SKM-1 (cell line): ENCODE data around the gene LPAR6.

ENCODE experiments used
- DNase-seq: peaks from one replicate; lab custom pipeline; 2025; ENCODE audit not compliant: unreplicated experiment; lab: John Stamatoyannopoulos, UW

Gene LPAR6

DNA sequence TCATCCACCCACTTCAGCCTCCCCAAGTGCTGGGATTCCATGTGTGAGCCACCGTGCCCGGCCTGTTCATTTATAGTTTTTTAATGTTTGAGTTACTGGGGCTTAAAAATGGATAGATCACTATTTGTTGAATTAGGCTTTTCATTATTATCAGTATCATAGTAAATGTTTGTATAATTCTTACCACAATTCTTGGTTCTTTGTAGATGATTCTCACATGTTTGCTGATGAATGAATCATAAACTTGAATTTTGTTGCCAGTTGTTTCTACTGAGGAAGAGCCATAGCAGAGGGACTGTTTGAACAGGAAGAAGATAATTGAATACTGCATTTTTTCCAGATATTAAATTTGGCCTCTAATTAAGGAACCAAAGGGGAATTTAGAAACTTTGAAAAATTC, 2.6 kb upstream of the LPAR6 start:
- DNase-seq = no peak

DNA sequence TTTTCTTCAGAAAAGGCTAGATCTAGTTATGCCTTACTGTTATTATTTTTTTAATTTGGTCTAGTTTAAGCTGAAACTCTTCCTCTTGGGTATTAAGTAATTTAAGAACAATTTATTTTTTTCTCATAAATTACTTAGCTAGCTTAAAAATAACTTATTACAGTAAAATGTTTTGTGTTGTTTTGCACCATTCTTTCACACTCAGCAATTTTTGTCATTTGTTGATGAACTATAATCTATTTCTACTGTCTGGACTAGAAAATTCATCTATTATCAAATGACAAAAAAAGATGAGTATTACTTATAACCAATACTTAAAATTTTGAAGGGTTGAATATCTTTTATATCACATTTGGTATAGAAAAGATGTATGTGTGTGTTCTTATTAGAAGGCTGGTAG, 1.6 kb upstream of the LPAR6 start:
- DNase-seq = no peak

DNA sequence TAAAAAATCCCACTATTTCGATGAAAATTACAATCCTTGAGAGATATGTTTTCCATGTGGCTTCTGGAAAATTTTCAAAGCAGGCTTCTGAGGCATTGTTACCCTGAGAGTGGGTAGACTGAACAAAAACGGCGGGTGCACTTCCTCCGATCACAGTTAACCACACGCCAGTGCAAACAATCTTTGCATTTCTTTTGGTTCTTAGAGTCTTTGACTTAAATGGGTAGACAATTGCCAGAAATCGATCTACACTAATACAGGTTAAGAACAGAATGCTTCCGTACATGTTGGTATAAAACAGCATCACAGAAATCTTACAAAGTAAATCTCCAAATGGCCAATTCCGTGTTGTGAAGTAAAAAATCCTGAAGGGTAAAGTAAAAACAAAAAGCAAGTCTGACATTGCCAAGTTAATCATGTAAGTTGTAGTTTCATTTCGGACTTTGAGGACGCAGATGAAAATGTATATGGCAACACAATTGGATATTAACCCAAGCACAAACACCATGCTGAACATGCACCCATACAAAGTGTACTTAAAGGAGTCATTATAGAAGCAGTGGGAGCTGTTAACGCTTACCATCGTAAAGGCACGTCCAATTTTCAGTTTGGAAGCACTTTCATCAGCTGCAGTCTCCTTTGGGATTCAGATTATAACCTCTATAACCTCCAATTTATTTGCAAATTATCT, 927 bp downstream of the LPAR6 start:
- no peak for DNase-seq

DNA sequence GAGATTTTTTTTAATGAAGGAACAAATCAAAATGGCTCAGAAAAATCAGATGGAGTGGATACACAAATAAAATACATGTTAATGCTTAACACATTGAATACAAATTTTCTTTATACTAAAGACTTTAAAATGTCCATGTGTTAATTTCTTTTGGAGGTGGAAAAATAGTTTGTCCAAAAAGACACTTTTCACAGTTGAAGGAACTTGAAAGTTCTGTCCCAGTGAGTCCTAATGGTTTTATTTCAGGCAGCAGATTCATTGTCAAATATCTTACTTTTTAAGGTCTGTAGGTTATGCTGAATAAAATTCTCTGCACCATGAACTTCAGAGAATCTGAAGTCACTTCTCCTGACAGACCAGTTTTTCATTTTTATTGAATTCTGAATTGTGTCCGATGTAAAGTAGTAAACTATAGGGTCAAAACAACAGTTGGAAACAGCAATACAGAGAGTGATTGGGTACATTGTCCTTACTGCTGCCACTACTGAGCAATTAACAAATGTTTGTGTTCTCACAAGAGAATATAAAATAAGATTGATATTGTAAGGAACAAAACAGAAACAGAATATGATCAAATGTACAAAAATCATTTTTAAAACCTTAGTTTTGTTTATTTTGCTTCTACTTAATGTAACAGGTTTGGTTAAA, 1.6 kb downstream of the LPAR6 start:
- DNase-seq = no peak

DNA sequence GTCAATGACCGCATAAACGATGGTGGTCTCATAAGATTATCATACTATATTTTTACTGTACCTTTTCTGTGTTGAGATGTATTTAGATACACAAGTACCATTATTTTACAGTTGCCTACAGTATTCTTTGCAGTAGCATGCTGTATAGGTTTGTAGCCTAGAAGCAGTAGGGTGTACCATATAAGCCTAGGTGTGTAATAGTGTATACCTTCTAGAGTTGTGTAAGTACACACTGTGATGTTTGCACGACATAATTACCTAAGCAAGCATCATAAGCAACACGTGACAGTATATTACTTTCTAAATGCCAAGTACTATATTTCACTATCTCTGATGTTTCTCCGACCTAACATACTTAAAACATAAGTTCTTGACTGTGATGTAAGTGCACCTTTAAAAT, 2.7 kb downstream of the LPAR6 start:
- DNase-seq = no peak

DNA sequence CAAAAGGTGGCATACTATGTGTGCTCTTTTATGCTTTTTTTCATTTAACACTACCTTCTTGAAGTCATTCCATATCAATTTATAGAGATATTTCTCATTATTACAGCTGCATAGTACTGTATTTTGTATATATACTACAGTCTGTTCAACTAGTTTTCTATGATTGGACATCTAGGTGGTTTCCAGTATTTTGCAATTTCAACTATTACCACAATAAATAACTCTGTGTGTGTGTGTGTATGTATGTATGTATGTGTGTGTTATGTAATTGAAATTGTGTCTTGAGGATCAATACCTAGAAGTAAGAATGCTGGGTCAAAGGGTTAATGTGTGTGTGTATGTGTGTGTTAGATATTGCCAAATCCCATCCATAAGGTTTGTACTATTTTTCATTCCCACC, 7.0 kb downstream of the LPAR6 start:
- no peak for DNase-seq

DNA sequence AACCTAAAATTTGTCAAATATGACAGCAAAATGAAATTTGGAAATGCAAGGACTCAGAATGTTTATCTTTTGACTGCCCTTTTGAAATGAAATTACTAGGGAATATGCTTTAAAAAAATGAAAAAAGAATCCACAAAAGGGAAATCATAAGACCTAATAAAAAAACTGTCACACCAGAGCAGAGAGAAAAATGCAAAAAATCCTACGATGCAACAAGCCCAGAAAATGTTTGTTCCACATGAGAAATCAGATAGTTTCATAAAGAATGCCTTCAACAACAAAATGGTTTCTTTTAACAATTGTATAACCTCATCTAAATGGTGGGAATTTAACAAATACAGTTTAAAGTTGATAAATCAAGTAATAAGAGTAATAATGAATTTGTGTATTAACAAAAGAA, 8.0 kb downstream of the LPAR6 start:
- no peak for DNase-seq

DNA sequence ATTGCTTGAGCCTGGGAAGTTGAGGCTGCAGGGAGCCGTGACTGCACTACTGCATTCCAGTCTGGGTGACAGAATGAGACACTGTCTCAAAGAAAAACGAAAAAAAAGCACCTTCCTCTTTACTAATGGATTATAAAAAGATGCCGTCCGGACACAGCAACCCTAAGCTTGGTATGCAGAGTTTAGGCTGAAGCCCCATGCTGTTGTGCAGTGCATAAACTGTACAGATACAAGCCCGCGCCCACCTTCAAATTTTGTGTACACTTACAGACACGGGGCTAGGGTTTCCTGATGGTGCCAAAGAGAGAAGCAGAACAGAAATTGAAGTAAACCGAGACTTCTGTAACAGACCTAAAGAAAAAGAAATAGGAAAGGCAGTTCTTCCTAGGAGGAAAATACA, 9.0 kb downstream of the LPAR6 start:
- no peak for DNase-seq

DNA sequence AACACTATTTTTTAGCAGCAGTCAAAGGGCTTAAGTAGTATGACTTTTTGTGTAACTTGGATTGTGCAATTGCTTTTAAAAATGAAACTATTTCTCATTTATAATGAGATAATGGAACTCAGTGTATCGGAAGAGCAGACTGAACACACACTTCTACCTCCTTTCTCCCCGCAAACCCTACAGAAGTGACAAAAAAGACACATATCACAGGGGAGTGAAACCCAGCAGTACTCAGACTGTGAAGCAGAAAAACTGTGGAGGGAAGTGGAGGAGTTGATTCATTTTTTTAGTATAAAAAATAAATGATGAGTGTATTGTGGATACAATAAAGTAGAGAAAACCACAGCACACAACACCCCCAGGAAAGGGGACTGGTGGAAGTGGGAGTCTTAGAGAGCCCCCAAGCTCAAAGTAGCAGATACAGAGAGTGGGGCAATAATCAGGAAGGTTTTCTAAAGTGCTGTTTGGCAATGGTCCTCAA, 9.7 kb downstream of the LPAR6 start:
- DNase-seq = no peak

DNA sequence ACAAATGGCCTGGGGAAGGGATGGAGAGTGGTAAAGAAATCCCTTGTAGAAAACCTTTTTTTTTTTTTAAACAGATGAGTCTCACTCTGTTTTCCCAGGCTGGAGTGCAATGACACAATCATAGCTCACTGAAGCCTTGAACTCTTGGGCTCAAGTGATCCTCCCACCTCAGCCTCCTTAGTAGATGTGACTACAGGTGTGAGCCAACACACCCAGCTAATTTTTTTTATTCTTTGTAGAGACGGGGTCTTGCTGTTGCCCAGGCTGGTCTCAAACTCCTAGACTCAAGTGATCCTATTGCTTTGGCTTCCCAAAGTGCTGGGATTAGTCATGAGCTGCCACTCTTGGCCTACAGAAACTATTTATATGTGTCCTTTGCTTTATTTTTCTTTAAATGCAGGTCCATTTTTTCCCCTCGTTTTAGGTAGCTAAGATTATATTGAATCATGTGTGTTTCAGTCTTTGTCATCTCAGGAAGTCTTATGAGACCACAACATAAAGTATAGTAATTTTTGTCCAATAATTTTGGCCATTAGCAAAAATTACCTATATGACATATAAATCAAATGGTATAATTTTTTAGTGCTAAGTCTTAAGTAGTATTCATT, 10.5 kb downstream of the LPAR6 start:
- no peak for DNase-seq

DNA sequence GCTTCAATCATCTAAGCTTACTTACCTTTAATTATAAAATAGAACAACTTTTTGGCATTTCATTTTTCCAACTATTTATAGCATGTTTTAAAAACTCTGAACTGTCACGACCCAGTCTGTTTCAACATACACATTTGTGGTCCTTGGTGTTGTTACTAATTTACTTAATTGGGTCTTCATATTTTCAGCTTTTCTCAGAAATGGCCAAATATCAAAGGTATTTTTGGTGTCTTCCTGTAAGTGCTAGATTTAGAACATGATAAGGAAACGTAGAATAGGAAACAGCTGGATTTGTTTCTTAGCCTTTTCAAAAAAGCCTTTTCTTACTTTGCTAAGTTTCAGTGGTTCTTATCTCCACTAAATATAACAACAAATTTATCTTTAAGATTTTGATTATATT, 11.4 kb downstream of the LPAR6 start:
- DNase-seq = no peak

DNA sequence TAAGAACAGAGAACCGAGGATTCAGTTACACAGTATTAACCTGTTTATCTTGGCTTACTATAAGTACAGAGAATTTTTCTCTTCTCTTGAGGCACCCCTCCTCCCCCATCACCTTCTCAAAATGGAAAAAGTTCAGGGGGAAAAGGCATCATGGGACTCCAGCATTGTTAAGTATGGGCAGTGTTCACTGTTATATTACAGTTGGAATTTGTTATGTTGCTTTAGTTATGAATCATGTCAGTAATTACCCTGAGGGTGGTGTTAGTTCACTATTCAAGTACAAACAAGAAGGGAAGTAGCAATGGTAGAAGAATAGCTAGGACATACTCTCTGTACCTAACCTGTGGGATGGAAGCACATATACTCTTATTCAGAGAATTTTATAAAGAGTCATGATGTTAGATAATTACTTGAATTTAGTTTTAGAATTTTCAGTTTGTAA, 12.0 kb downstream of the LPAR6 start:
- no peak for DNase-seq

DNA sequence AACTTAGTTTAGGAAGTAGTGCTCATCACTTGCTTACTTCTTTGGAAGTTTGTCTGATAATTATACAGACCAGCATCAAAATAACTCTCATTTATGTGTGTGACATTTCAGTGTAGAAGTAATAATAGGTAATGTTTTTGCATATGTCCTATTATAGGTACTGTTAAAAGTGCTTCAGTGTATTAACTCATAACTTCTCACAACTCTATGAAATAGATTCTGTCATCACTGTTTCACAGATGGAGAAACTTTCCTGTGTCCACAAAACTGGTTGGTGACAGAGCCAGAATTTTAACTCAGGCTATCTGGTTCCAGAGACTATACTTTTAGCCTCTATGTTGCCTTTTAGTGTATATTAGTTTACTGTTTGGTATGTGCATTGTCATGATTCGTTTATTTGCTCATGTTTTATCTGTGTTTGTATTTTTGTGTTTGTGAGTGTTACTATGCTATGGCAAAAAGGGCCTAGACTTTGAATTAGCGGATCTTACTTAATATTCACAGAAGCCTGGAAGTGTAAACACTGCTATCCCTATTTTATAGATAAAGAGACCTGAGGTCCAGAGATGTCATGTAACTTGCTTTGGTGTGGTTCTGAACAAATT, 12.7 kb downstream of the LPAR6 start:
- no peak for DNase-seq

DNA sequence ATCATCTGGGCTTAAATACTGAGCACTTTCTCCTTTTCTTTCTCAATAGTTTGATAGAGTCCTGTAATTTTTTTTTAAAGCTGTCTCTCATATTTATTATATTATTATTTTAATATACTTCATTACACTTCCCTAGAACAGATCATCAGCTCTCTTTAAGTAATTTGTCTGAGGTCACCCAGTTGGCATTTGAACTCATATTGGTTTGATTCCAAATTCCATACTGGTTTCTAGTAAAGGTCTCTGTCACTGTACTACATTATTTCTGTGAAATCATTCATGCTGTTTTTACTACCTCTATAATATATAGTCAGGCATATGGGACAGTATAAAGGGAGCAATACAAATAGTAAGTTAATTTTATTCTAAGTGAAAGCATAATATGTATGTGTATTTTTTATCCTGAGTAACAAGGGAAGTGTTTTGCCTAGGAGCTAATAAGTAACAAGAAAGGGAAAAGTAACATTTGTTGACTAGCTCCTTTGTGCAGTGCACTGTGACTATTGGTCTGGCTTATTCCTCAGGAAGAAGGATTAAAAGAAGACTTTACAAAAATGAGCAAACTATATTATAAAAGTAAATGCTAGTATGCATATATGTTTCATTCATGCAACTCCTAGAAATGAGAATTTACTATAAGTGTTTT, 14.3 kb downstream of the LPAR6 start:
- no peak for DNase-seq

DNA sequence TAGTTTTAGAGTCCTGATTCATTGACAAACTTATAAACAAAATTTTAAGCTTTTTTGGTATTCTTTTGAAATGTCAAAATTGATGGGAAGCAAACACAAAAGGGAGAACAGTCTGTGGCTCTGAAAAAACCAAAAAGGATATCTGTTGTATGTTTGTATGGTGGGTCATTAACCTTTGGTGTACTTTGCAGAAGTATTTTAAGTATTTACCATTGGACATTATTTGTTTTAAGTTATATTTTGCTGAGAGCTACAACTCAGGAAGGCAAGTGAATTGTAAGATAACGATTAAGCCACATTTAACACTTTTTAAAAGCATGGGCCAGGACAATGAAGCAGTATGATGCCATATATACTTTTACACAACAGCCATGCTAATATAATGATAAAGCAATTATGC, 15.2 kb downstream of the LPAR6 start:
- DNase-seq = no peak

DNA sequence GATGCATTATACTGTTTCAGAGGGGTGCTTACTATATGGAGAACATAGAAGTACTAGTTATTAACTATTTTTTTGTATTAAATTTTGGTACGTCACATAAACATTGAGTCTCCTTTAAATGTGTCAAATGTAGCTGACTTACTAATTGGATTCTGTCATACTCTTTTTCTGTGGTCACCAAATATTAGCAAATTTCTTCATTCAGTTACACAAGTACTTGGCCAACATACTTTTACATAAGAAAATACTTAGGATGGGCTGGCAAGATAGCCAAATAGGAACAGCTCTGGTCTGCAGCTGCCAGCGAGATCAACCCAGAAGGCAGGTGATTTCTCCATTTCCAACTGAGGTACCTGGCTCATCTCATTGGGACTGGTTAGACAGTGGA, 19.2 kb downstream of the LPAR6 start:
- DNase-seq = no peak

DNA sequence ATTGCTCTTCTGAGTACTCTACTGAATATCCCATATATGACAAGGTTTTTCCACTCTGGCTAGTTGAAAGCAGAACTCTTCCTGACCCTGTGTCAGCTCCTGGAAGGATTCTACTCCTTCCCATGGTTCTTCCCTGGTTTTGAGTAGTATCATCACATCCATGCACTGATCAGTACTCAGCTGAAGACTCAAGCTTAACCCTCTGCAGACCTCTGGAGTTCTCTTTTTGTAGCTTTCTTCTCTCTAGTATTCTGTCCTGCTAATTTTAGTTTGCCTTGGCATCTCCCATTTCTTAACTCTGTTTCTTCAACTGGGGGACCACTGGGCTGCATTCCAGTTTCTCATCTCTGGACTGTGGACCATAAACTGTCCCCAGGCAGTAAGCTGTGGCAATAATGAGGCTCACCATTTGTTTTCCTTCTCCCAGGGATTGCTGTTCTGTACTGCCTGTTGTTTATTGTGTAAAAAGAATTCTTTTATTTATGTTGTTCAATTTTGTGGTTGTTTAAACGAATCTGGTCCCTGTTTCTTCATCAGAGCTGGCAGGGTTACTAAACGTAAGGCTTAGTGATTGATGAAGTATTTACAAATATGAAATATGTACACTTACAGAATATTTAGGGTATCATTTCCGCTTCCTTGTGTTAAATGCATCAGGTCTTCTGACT, 19.7 kb downstream of the LPAR6 start:
- DNase-seq = no peak

DNA sequence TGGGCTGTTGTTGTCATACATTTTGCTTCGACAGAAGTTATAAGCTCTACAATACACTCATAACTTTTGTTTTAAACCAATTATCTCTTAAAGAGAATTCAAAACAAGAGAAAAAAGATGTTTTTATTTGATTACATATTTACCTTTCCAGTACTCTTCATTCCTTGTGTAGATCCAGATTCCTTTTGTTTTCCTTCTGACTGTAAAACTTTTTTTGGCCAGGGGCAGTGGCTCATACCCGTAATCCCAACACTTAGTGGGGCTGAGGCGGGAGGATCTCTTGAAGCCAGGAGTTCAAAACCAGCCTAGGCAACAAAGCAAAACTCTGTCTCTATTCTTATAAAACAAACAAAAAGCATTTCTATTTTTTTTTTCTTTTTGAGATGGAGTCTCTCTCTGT, 21.7 kb downstream of the LPAR6 start:
- no peak for DNase-seq

DNA sequence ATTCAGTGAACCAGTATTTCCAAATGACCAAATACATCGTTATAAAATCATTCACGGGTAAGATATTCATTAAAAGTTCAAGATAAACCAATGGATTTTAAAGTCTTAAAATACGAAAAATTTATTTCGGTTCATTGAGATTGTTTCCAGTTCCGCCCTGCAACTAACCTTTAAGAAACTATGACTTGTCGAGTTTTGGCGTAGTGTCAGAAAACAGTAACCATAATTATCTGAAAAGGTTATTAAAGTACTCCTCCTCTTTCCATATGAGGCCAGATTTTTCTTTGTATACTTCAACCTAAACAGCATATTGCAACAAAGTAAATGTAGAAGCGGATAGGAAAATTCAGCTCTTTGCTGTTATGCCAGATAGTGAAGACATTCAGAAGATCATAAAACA, 26.1 kb downstream of the LPAR6 start:
- no peak for DNase-seq

DNA sequence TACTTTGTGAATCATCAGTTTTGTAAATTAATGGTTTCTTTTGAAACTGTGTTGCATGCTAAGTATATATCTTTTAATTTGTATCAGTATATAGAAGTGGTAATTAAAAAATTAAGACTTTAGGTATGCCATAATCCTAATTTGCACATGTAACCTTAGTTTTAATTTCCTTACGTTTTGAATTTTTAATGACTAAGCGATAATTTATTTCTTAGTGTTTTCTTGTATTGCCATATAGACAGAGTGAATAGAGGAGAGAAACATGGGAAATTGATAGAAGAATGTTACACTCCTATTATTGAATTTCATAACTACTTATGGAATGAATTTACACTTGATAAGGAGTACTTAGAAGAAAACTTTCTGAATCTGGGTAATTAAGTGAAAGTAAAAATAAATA, 29.5 kb downstream of the LPAR6 start:
- DNase-seq = no peak

DNA sequence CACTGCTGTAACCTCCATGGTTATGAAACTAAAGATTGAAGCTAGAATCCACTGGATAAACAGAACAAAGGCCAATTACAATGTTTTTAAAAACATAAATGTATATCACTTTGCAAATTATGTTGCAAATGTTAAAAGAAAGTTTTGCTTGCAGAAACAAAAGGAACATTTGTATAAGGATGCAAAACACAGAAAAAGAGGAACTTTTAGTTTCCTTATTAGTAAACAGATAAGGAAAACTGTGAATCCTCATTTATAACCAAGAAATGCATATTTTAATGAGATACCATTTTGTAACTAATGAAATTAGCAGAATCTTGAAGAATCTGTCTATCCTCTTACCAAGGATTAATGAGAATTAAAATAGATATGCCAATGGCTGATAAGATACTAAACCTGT, 32.3 kb downstream of the LPAR6 start:
- DNase-seq = no peak
